Keratinocyte (primary cell): ENCODE measurements around the gene VRK1. TPM values are rescaled to one million over a fixed set of nuclear protein-coding genes. Genes with fewer than 3 reads are reported as not detected.
A peak's percentile ranks its signal among the peaks of the same experiment; 100 is the strongest.

Experiments used
- DNase-seq: peaks from one replicate; pipeline ENCODE4 v3.0.0-alpha.2; 2011; ENCODE audit warnings: low read depth, missing footprints, low spot score
- FAIRE-seq: peaks from 2 replicates; lab custom pipeline; 2011; peaks lifted over from hg19 to GRCh38; lab: Jason Lieb, UNC
- H2AFZ ChIP-seq: 2 replicates; pipeline ENCODE4 v1.6.0; 2012; ENCODE audit warnings: low read length, control low read depth, inconsistent platforms; ENCODE audit not compliant: control insufficient read depth
- H3K27ac ChIP-seq: 2 replicates; pipeline ENCODE4 v1.5.1; 2011; ENCODE audit warnings: low read length; ENCODE audit not compliant: control insufficient read depth, insufficient read depth
- H3K27me3 ChIP-seq: 3 replicates; pipeline ENCODE4 v1.6.0; 2011; ENCODE audit warnings: low read length; ENCODE audit not compliant: control insufficient read depth, insufficient read depth; ENCODE audit errors: extremely low read depth
- H3K36me3 ChIP-seq, 2 experiments: 2 replicates in 1 of 2; 3 replicates in 1 of 2; pipeline ENCODE4 v1.5.1; 2011; ENCODE audit warnings: low read length in 2 of 2, mild to moderate bottlenecking in 1 of 2; ENCODE audit not compliant: control insufficient read depth in 2 of 2, insufficient read depth in 2 of 2; ENCODE audit errors: extremely low read depth in 1 of 2
- H3K4me1 ChIP-seq: 3 replicates; pipeline ENCODE4 v1.5.1; 2011; ENCODE audit warnings: low read length; ENCODE audit not compliant: control insufficient read depth, insufficient read depth; ENCODE audit errors: extremely low read depth
- H3K4me2 ChIP-seq: 3 replicates; pipeline ENCODE4 v1.6.0; 2011; ENCODE audit warnings: low read depth, low read length; ENCODE audit not compliant: control insufficient read depth, insufficient read depth; ENCODE audit errors: extremely low read depth
- H3K4me3 ChIP-seq, 3 experiments: fragments of 200-600 bp in 1 of 3; sonication (generic) in 1 of 3; 2 replicates in 2 of 3; 3 replicates in 1 of 3; pipeline ENCODE4 v1.5.1; 2011 to 2016; ENCODE audit warnings: low read length in 3 of 3, mild to moderate bottlenecking in 3 of 3, control low read depth in 2 of 3, inconsistent platforms in 1 of 3, low read depth in 1 of 3, mixed read lengths in 1 of 3, mixed run types in 1 of 3, moderate library complexity in 1 of 3; ENCODE audit not compliant: control insufficient read depth in 2 of 3, insufficient read depth in 2 of 3; ENCODE audit errors: extremely low read depth in 1 of 3
- H3K79me2 ChIP-seq: 2 replicates; pipeline ENCODE4 v1.6.0; 2012; ENCODE audit warnings: low read length; ENCODE audit not compliant: control insufficient read depth, insufficient read depth
- H3K9ac ChIP-seq: 3 replicates; pipeline ENCODE4 v1.6.0; 2011; ENCODE audit warnings: low read length; ENCODE audit not compliant: control insufficient read depth, insufficient read depth; ENCODE audit errors: extremely low read depth
- H3K9me1 ChIP-seq: 3 replicates; pipeline ENCODE4 v1.6.0; 2011; ENCODE audit warnings: low read length; ENCODE audit not compliant: control insufficient read depth, insufficient read depth; ENCODE audit errors: extremely low read depth
- H3K9me3 ChIP-seq: 2 replicates; pipeline ENCODE4 v1.5.1; 2012; ENCODE audit warnings: low read depth, low read length; ENCODE audit not compliant: control insufficient read depth
- H4K20me1 ChIP-seq: 3 replicates; pipeline ENCODE4 v1.6.0; 2011; ENCODE audit warnings: low read length; ENCODE audit not compliant: control insufficient read depth, insufficient read depth; ENCODE audit errors: extremely low read depth
- CTCF ChIP-seq, 3 experiments: IDR thresholded peaks in 1 of 3; conservative IDR thresholded peaks in 1 of 3; optimal IDR thresholded peaks in 1 of 3; 2 replicates in 2 of 3; 3 replicates in 1 of 3; pipeline versions ENCODE3 to v1.5.1; 2011; ENCODE audit warnings: low read length in 3 of 3, mild to moderate bottlenecking in 3 of 3, moderate library complexity in 2 of 3, control low read depth in 1 of 3, inconsistent platforms in 1 of 3; ENCODE audit not compliant: insufficient read depth in 2 of 3; ENCODE audit errors: extremely low read depth in 1 of 3
- EZH2 ChIP-seq: IDR thresholded peaks from one replicate; pipeline ENCODE4 v1.6.1; 2012; ENCODE audit warnings: inconsistent platforms, mild to moderate bottlenecking, low read length, moderate library complexity
- dilution Hi-C: fragments of 300-500 bp; cut with MboI; formaldehyde crosslinking; loops from one replicate; pipeline ENCODE4 v1.7.0; 2020; ENCODE audit warnings: low sequenced_read_pairs; ENCODE audit not compliant: extremely low pct_ligation_motif_present
- polyA plus RNA-seq, 5 experiments: library from polyadenylated mRNA; depleted of rRNA in 3 of 5; stranded (reverse) in 3 of 5; stranded (forward) in 1 of 5; unstranded in 1 of 5; fragments of >200 nt; gene quantifications; 1 replicate in 1 of 5; 2 replicates in 3 of 5; 3 replicates in 1 of 5; pipeline versions ENCODE4 v1.2.1 to v1.2.3, GENCODE V29; 2011 to 2012; ENCODE audit warnings: missing spikeins in 2 of 5, low read depth in 1 of 5, low replicate concordance in 1 of 5

Gene VRK1
- polyA plus RNA-seq, 1 donor (not counting 4 experiments of a cell fraction or from before 2014, with no cell fraction given) = 27.1 TPM

- H4K20me1 ChIP-seq = no peaks in the 10 kb centered on the region
- no peaks in the 10 kb centered on the region for H3K27me3 ChIP-seq
- H2AFZ ChIP-seq = no peak overlapping the region
- H3K4me3 ChIP-seq = no peak overlapping the region
- no peak for DNase-seq
- no peak overlapping the region for H3K27ac ChIP-seq
- no peaks in the 10 kb centered on the region for H3K9me3 ChIP-seq
- dilution Hi-C loops = no loop called here
- no peaks in the 10 kb centered on the region for H3K9me1 ChIP-seq
- peaks cover 6% of the 10 kb centered on the region for H3K4me1 ChIP-seq
- TF ChIP-seq EZH2 (no peak), CTCF (optimal IDR thresholded peaks at IDR 0.05 in 1 of 3, IDR thresholded peaks at IDR 0.05 in 1 of 3, conservative IDR thresholded peaks at IDR 0.05 in 1 of 3; ENCODE audit: extremely low read depth in 1 of 3, insufficient read depth in 2 of 3, low read length in 3 of 3) (no peak)
- H3K4me2 ChIP-seq = no peak overlapping the region
- no peak overlapping the region for H3K9ac ChIP-seq
- no peaks in the 10 kb centered on the region for H3K36me3 ChIP-seq
- FAIRE-seq = no peak
- H3K79me2 ChIP-seq = peaks cover 88% of the 10 kb centered on the region
Measured at GRCh38 chr14:96806836-96807235, 9.7 kb downstream of the VRK1 start.

- no peak overlapping the region for H2AFZ ChIP-seq
- no peak overlapping the region for H3K4me2 ChIP-seq
- H3K4me1 ChIP-seq = peaks cover 6% of the 10 kb centered on the region
- H3K36me3 ChIP-seq = no peaks in the 10 kb centered on the region
- peaks cover 89% of the 10 kb centered on the region for H3K79me2 ChIP-seq
- TF ChIP-seq CTCF (optimal IDR thresholded peaks at IDR 0.05 in 1 of 3, IDR thresholded peaks at IDR 0.05 in 1 of 3, conservative IDR thresholded peaks at IDR 0.05 in 1 of 3; ENCODE audit: extremely low read depth in 1 of 3, insufficient read depth in 2 of 3, low read length in 3 of 3) (no peak), EZH2 (no peak)
- H3K9ac ChIP-seq = no peak overlapping the region
- dilution Hi-C loops = no loop called here
- H3K27me3 ChIP-seq = no peaks in the 10 kb centered on the region
- H3K4me3 ChIP-seq = no peak overlapping the region
- no peak overlapping the region for H3K27ac ChIP-seq
- peak; percentile 56 for FAIRE-seq
- no peak for DNase-seq
- H3K9me3 ChIP-seq = no peaks in the 10 kb centered on the region
- no peaks in the 10 kb centered on the region for H3K9me1 ChIP-seq
- no peaks in the 10 kb centered on the region for H4K20me1 ChIP-seq
Measured at GRCh38 chr14:96808619-96809406, 11.6 kb downstream of the VRK1 start.
